Loucy (cell line): Measurements from ENCODE around the gene HLTF.

Experiments used
- H2AFZ ChIP-seq: fragments of 200-600 bp; sonication (generic); 2 replicates; pipeline ENCODE4 v1.6.0; 2016; ENCODE audit warnings: antibody characterized with exemption, mild to moderate bottlenecking, low read length, moderate library complexity
- H3F3A ChIP-seq: fragments of 200-600 bp; 2 replicates; pipeline ENCODE4 v1.6.0; 2016; ENCODE audit warnings: antibody characterized with exemption, low read depth, mild to moderate bottlenecking
- H3K27me3 ChIP-seq: fragments of 200-600 bp; sonication (generic); 2 replicates; pipeline ENCODE4 v1.6.1; 2014; ENCODE audit warnings: low read length, mild to moderate bottlenecking; ENCODE audit not compliant: insufficient read depth, poor library complexity, severe bottlenecking
- H3K36me3 ChIP-seq: fragments of 200-600 bp; sonication (generic); 2 replicates; pipeline ENCODE4 v1.6.1; 2016; ENCODE audit warnings: low read length; ENCODE audit not compliant: insufficient read depth
- H3K4me1 ChIP-seq: fragments of 200-600 bp; sonication (generic); 2 replicates; pipeline ENCODE4 v1.5.1; 2014; ENCODE audit warnings: low read length, mild to moderate bottlenecking; ENCODE audit not compliant: insufficient read depth, poor library complexity, severe bottlenecking
- H3K4me2 ChIP-seq: fragments of 200-600 bp; sonication (generic); 2 replicates; pipeline ENCODE4 v1.6.0; 2014; ENCODE audit warnings: antibody characterized with exemption, low read length, low read depth, mild to moderate bottlenecking; ENCODE audit not compliant: poor library complexity, severe bottlenecking
- H3K4me3 ChIP-seq: fragments of 200-600 bp; sonication (generic); 2 replicates; pipeline ENCODE4 v1.5.1; 2014; ENCODE audit warnings: low read length, mild to moderate bottlenecking, mixed read lengths; ENCODE audit not compliant: poor library complexity, severe bottlenecking
- H3K79me2 ChIP-seq: fragments of 200-600 bp; sonication (generic); 2 replicates; pipeline ENCODE4 v1.6.1; 2014; ENCODE audit warnings: low read length; ENCODE audit not compliant: insufficient read depth
- H3K9ac ChIP-seq: fragments of 200-600 bp; sonication (generic); 2 replicates; pipeline ENCODE4 v1.6.0; 2014; ENCODE audit warnings: mild to moderate bottlenecking, low read depth, low read length, moderate library complexity; ENCODE audit not compliant: poor library complexity, severe bottlenecking
- H3K9me2 ChIP-seq: fragments of 200-600 bp; sonication (generic); replicated peaks from 2 replicates; pipeline ENCODE4 v1.6.1; 2016; ENCODE audit warnings: low read depth, low read length, mixed read lengths
- H3K9me3 ChIP-seq: fragments of 200-600 bp; sonication (generic); 2 replicates; pipeline ENCODE4 v1.6.1; 2014; ENCODE audit warnings: mild to moderate bottlenecking, antibody characterized with exemption, low read length, low read depth; ENCODE audit not compliant: insufficient read depth
- H4K20me1 ChIP-seq: fragments of 200-600 bp; sonication (generic); 2 replicates; pipeline ENCODE4 v1.6.0; 2014; ENCODE audit warnings: antibody characterized with exemption, low read length, mild to moderate bottlenecking; ENCODE audit not compliant: insufficient read depth, poor library complexity, severe bottlenecking
- CTCF ChIP-seq: fragments of 200-600 bp; sonication (generic); conservative IDR thresholded peaks from 2 replicates; pipeline ENCODE4 v1.5.1; 2014; ENCODE audit warnings: mild to moderate bottlenecking, antibody characterized with exemption, low read length
- EZH2phosphoT487 ChIP-seq: fragments of 200-600 bp; IDR thresholded peaks from 2 replicates; pipeline ENCODE4 v1.6.1; 2018; ENCODE audit warnings: antibody characterized with exemption, mild to moderate bottlenecking, moderate library complexity, borderline replicate concordance

Gene HLTF

GRCh38 chr3:149010966-149011365 lies 75.4 kb downstream of the HLTF start:
- no peaks in the 10 kb centered on the region for H3K9me2 ChIP-seq
- H3K9ac ChIP-seq, result no peak overlapping the region
- peaks cover 6% of the 10 kb centered on the region for H3F3A ChIP-seq
- TF ChIP-seq CTCF (no peak), EZH2phosphoT487 (no peak)
- H3K79me2 ChIP-seq, result no peaks in the 10 kb centered on the region
- no peaks in the 10 kb centered on the region for H3K27me3 ChIP-seq
- no peak overlapping the region for H2AFZ ChIP-seq
- no peaks in the 10 kb centered on the region for H4K20me1 ChIP-seq
- H3K36me3 ChIP-seq, result peaks cover 22% of the 10 kb centered on the region; the same call in 1 of the 2 replicates
- no peak overlapping the region for H3K4me2 ChIP-seq
- no peaks in the 10 kb centered on the region for H3K9me3 ChIP-seq
- H3K4me1 ChIP-seq, result peaks cover 27% of the 10 kb centered on the region
- no peak overlapping the region for H3K4me3 ChIP-seq

- H2AFZ ChIP-seq, result no peak overlapping the region
- H4K20me1 ChIP-seq, result no peaks in the 10 kb centered on the region
- no peaks in the 10 kb centered on the region for H3K79me2 ChIP-seq
- TF ChIP-seq EZH2phosphoT487 (no peak), CTCF (no peak)
- H3K36me3 ChIP-seq, result peaks cover 22% of the 10 kb centered on the region; the same call in 1 of the 2 replicates
- peak overlapping the region; percentile 64 for H3K4me2 ChIP-seq
- H3K4me1 ChIP-seq, result peaks cover 27% of the 10 kb centered on the region
- H3K9me2 ChIP-seq, result no peaks in the 10 kb centered on the region
- peaks cover 6% of the 10 kb centered on the region for H3F3A ChIP-seq
- no peaks in the 10 kb centered on the region for H3K27me3 ChIP-seq
- no peaks in the 10 kb centered on the region for H3K9me3 ChIP-seq
- H3K9ac ChIP-seq, result no peak overlapping the region
- H3K4me3 ChIP-seq, result no peak overlapping the region
Measured at GRCh38 chr3:149010504-149010951, 75.8 kb downstream of the HLTF start.

- Histone ChIP-seq H3K4me2 (peak overlapping the region; percentile 64), H3K9ac (no peak overlapping the region), H2AFZ (no peak overlapping the region), H3K4me3 (peak overlapping the region; percentile 31), H3K79me2 (no peaks in the 10 kb centered on the region), H3K4me1 (peaks cover 28% of the 10 kb centered on the region), H3K27me3 (no peaks in the 10 kb centered on the region), H3F3A (peaks cover 6% of the 10 kb centered on the region), H4K20me1 (no peaks in the 10 kb centered on the region), H3K9me3 (no peaks in the 10 kb centered on the region), H3K36me3 (peaks cover 22% of the 10 kb centered on the region; the same call in 1 of the 2 replicates), H3K9me2 (no peaks in the 10 kb centered on the region)
- TF ChIP-seq CTCF (no peak), EZH2phosphoT487 (no peak)
Measured at GRCh38 chr3:149009732-149010131, 76.6 kb downstream of the HLTF start.
